Measurements from ENCODE around the gene COG5.

COG5 gene

DNA sequence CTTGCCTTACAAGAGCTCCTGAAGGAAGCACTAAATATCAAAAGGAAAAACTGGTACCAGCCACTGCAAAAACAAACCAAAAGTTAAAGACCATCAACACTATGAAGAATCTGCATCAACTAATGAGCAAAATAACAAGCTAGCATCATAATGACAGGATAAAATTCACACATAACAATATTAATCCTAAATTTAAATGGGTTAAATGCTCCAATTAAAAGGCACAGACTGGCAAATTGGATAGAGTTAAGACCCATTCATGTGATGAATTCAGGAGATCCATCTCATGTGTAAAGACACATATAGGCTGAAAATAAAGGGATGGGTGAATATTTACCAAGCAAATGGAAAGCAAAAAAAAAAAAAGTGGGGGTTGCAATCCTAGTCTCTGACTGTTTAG, 29.6 kb downstream of the COG5 start:
- TF ChIP-seq, protein P1, sequence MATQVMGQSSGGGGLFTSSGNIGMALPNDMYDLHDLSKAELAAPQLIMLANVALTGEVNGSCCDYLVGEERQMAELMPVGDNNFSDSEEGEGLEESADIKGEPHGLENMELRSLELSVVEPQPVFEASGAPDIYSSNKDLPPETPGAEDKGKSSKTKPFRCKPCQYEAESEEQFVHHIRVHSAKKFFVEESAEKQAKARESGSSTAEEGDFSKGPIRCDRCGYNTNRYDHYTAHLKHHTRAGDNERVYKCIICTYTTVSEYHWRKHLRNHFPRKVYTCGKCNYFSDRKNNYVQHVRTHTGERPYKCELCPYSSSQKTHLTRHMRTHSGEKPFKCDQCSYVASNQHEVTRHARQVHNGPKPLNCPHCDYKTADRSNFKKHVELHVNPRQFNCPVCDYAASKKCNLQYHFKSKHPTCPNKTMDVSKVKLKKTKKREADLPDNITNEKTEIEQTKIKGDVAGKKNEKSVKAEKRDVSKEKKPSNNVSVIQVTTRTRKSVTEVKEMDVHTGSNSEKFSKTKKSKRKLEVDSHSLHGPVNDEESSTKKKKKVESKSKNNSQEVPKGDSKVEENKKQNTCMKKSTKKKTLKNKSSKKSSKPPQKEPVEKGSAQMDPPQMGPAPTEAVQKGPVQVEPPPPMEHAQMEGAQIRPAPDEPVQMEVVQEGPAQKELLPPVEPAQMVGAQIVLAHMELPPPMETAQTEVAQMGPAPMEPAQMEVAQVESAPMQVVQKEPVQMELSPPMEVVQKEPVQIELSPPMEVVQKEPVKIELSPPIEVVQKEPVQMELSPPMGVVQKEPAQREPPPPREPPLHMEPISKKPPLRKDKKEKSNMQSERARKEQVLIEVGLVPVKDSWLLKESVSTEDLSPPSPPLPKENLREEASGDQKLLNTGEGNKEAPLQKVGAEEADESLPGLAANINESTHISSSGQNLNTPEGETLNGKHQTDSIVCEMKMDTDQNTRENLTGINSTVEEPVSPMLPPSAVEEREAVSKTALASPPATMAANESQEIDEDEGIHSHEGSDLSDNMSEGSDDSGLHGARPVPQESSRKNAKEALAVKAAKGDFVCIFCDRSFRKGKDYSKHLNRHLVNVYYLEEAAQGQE (IDR thresholded peaks at IDR 0.05; ENCODE audit: insufficient read depth in 1 of 2, low read depth in 2 of 2, low read length in 2 of 2): no peak
- TF ChIP-seq POLR2AphosphoS5 (IDR thresholded peaks at IDR 0.05; ENCODE audit: low read depth, low read length): no peak
- no peak for TF ChIP-seq SIN3A (IDR thresholded peaks at IDR 0.05; ENCODE audit: borderline replicate concordance, insufficient read depth, low read length)

- TF ChIP-seq POLR2AphosphoS5 (IDR thresholded peaks at IDR 0.05; ENCODE audit: low read depth, low read length): no peak
- no peak for TF ChIP-seq FOXP2 (optimal IDR thresholded peaks at IDR 0.05; ENCODE audit: borderline replicate concordance, extremely low read depth, extremely low read length, insufficient read depth)
- TF ChIP-seq, protein P1 (IDR thresholded peaks at IDR 0.05; ENCODE audit: insufficient read depth in 1 of 2, low read depth in 2 of 2, low read length in 2 of 2): no peak
- TF ChIP-seq SIN3A (IDR thresholded peaks at IDR 0.05; ENCODE audit: borderline replicate concordance, insufficient read depth, low read length): no peak
- no peak for TF ChIP-seq TAF1 (IDR thresholded peaks at IDR 0.05; ENCODE audit: borderline replicate concordance, insufficient read depth, low read length)
Observed at GRCh38 chr7:107530751-107531150, 33.0 kb downstream of the COG5 start.

DNA sequence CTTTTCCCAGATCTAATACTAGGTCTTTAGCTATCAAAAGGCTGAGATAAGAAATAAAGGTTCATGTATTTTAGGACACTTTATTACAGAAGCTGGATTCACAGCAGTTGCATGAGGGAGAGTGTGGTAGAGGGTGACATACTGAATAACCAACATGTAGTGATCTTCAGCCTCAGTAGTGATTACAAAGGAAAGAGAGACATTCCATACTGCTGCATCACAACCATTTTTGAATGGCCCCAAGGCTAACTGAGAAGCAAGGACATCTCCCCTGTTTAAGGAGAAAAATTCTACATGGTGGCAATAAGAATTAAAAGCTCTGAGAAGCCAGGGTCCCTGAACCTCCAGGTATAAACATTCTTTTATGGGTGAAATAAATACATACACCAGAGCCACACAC, 35.3 kb downstream of the COG5 start:
- TF ChIP-seq, protein P1 (IDR thresholded peaks at IDR 0.05; ENCODE audit: insufficient read depth in 1 of 2, low read depth in 2 of 2, low read length in 2 of 2): no peak
- TF ChIP-seq TAF1 (IDR thresholded peaks at IDR 0.05; ENCODE audit: borderline replicate concordance, insufficient read depth, low read length): no peak
- no peak for TF ChIP-seq POLR2AphosphoS5 (IDR thresholded peaks at IDR 0.05; ENCODE audit: low read depth, low read length)
- TF ChIP-seq FOXP2 (optimal IDR thresholded peaks at IDR 0.05; ENCODE audit: borderline replicate concordance, extremely low read depth, extremely low read length, insufficient read depth): no peak
- no peak for TF ChIP-seq SIN3A (IDR thresholded peaks at IDR 0.05; ENCODE audit: borderline replicate concordance, insufficient read depth, low read length)

GRCh38 chr7:107527196-107527595, 36.5 kb downstream of the COG5 start:
- TF ChIP-seq, protein P1 (IDR thresholded peaks at IDR 0.05; ENCODE audit: insufficient read depth in 1 of 2, low read depth in 2 of 2, low read length in 2 of 2): no peak
- TF ChIP-seq SIN3A (IDR thresholded peaks at IDR 0.05; ENCODE audit: borderline replicate concordance, insufficient read depth, low read length) (no peak), POLR2AphosphoS5 (IDR thresholded peaks at IDR 0.05; ENCODE audit: low read depth, low read length) (no peak), FOXP2 (optimal IDR thresholded peaks at IDR 0.05; ENCODE audit: borderline replicate concordance, extremely low read depth, extremely low read length, insufficient read depth) (no peak)

- no peak for TF ChIP-seq TAF1 (IDR thresholded peaks at IDR 0.05; ENCODE audit: borderline replicate concordance, insufficient read depth, low read length)
- no peak for TF ChIP-seq POLR2AphosphoS5 (IDR thresholded peaks at IDR 0.05; ENCODE audit: low read depth, low read length)
- TF ChIP-seq SIN3A (IDR thresholded peaks at IDR 0.05; ENCODE audit: borderline replicate concordance, insufficient read depth, low read length): no peak
- TF ChIP-seq, protein P1 (IDR thresholded peaks at IDR 0.05; ENCODE audit: insufficient read depth in 1 of 2, low read depth in 2 of 2, low read length in 2 of 2): no peak
- TF ChIP-seq FOXP2 (optimal IDR thresholded peaks at IDR 0.05; ENCODE audit: borderline replicate concordance, extremely low read depth, extremely low read length, insufficient read depth): no peak
Observed at GRCh38 chr7:107526672-107527071, 37.0 kb downstream of the COG5 start.

All from PFSK-1 (cell line).